Endothelial cell of umbilical vein (primary cell): Measurements from ENCODE around the gene PLLP.

Experiments
- CTCF ChIP-seq, 2 donors: IDR thresholded peaks; 1 replicate in 1 of 2; 2 replicates in 1 of 2; pipeline ENCODE4 v1.5.1; 2011; ENCODE audit warnings: low read length in 2 of 2, mild to moderate bottlenecking in 2 of 2, moderate library complexity in 2 of 2, control low read depth in 1 of 2, inconsistent platforms in 1 of 2, low read depth in 1 of 2; ENCODE audit not compliant: insufficient read depth in 1 of 2; ENCODE audit errors: extremely low read depth in 1 of 2
- EZH2 ChIP-seq: IDR thresholded peaks from 2 replicates; pipeline ENCODE4 v1.6.1; 2012; ENCODE audit warnings: borderline replicate concordance, low read depth, mild to moderate bottlenecking, moderate library complexity, low read length, inconsistent platforms; ENCODE audit not compliant: severe bottlenecking
- FOS ChIP-seq: IDR thresholded peaks from 2 replicates; pipeline ENCODE4 v1.6.1; 2011; ENCODE audit warnings: mild to moderate bottlenecking, low read length, moderate library complexity, borderline replicate concordance; ENCODE audit not compliant: insufficient read depth
- MAX ChIP-seq: IDR thresholded peaks from 2 replicates; pipeline ENCODE4 v1.6.1; 2011; ENCODE audit not compliant: insufficient read depth, insufficient read length
- POLR2A ChIP-seq: IDR thresholded peaks from 2 replicates; pipeline ENCODE4 v1.6.1; 2012; ENCODE audit warnings: low read depth, mild to moderate bottlenecking, control low read depth, low read length

GRCh38 chr16:57271867-57272495, 12.5 kb downstream of the PLLP start:
- TF ChIP-seq POLR2A: no peak
- no peak for TF ChIP-seq EZH2
- TF ChIP-seq CTCF (IDR thresholded peaks at IDR 0.05; ENCODE audit: extremely low read depth in 1 of 2, insufficient read depth in 1 of 2, low read depth in 1 of 2, low read length in 2 of 2): no peak
- TF ChIP-seq FOS: no peak
- TF ChIP-seq MAX: no peak
